IPS-18a (cell line): ENCODE data around the gene ING4.
A peak's percentile ranks its signal among the peaks of the same experiment; 100 is the strongest.

Experiments
- H3K27ac ChIP-seq: one replicate; pipeline ENCODE4 v1.5.1; 2013; ENCODE audit warnings: low read length
- H3K27me3 ChIP-seq: one replicate; pipeline ENCODE4 v1.6.1; 2013; ENCODE audit warnings: mild to moderate bottlenecking, low read length; ENCODE audit not compliant: control insufficient read depth, insufficient read depth
- H3K36me3 ChIP-seq: one replicate; pipeline ENCODE4 v1.6.1; 2013; ENCODE audit warnings: low read depth, low read length; ENCODE audit not compliant: control insufficient read depth
- H3K4me1 ChIP-seq: one replicate; pipeline ENCODE4 v1.6.1; 2013; ENCODE audit warnings: low read depth, low read length; ENCODE audit not compliant: control insufficient read depth
- H3K4me3 ChIP-seq: one replicate; pipeline ENCODE4 v1.5.1; 2013; ENCODE audit warnings: low read length
- H3K9ac ChIP-seq: one replicate; pipeline ENCODE4 v1.6.1; 2013; ENCODE audit warnings: mild to moderate bottlenecking, low read length, moderate library complexity
- H3K9me3 ChIP-seq: one replicate; pipeline ENCODE4 v1.6.1; 2013; ENCODE audit warnings: low read depth, low read length; ENCODE audit not compliant: control insufficient read depth

The ING4 gene

GRCh38 chr12:6630736-6631135, 32.2 kb downstream of the ING4 start:
- H3K9me3 ChIP-seq = no peaks in the 10 kb centered on the region
- H3K36me3 ChIP-seq = no peaks in the 10 kb centered on the region
- no peak overlapping the region for H3K4me3 ChIP-seq
- no peaks in the 10 kb centered on the region for H3K27me3 ChIP-seq
- no peak overlapping the region for H3K27ac ChIP-seq
- no peak overlapping the region for H3K9ac ChIP-seq
- H3K4me1 ChIP-seq = no peaks in the 10 kb centered on the region

- H3K36me3 ChIP-seq = no peaks in the 10 kb centered on the region
- no peaks in the 10 kb centered on the region for H3K27me3 ChIP-seq
- no peaks in the 10 kb centered on the region for H3K4me1 ChIP-seq
- no peak overlapping the region for H3K27ac ChIP-seq
- H3K4me3 ChIP-seq = no peak overlapping the region
- no peak overlapping the region for H3K9ac ChIP-seq
- H3K9me3 ChIP-seq = no peaks in the 10 kb centered on the region
Measured at GRCh38 chr12:6627616-6628015, 35.3 kb downstream of the ING4 start.

- no peaks in the 10 kb centered on the region for H3K27me3 ChIP-seq
- H3K36me3 ChIP-seq = no peaks in the 10 kb centered on the region
- no peak overlapping the region for H3K9ac ChIP-seq
- no peaks in the 10 kb centered on the region for H3K9me3 ChIP-seq
- no peak overlapping the region for H3K4me3 ChIP-seq
- no peak overlapping the region for H3K27ac ChIP-seq
- no peaks in the 10 kb centered on the region for H3K4me1 ChIP-seq
Measured at GRCh38 chr12:6626654-6627283, 36.1 kb downstream of the ING4 start.

GRCh38 chr12:6620885-6621274, 42.0 kb downstream of the ING4 start:
- Histone ChIP-seq H3K9me3 (no peaks in the 10 kb centered on the region), H3K9ac (no peak overlapping the region), H3K27ac (no peak overlapping the region), H3K27me3 (peaks cover 28% of the 10 kb centered on the region), H3K4me3 (no peak overlapping the region), H3K4me1 (no peaks in the 10 kb centered on the region), H3K36me3 (no peaks in the 10 kb centered on the region)

GRCh38 chr12:6620137-6620884, 42.6 kb downstream of the ING4 start:
- Histone ChIP-seq H3K9ac (no peak overlapping the region), H3K27ac (no peak overlapping the region), H3K27me3 (peaks cover 28% of the 10 kb centered on the region), H3K9me3 (no peaks in the 10 kb centered on the region), H3K36me3 (no peaks in the 10 kb centered on the region), H3K4me3 (peak overlapping the region; percentile 29), H3K4me1 (no peaks in the 10 kb centered on the region)

- Histone ChIP-seq H3K27me3 (peaks cover 28% of the 10 kb centered on the region), H3K4me3 (no peak overlapping the region), H3K9ac (no peak overlapping the region), H3K9me3 (no peaks in the 10 kb centered on the region), H3K4me1 (peaks cover 7% of the 10 kb centered on the region), H3K36me3 (no peaks in the 10 kb centered on the region), H3K27ac (no peak overlapping the region)
Measured at GRCh38 chr12:6618483-6619225, 44.3 kb downstream of the ING4 start.

- Histone ChIP-seq H3K27me3 (peaks cover 21% of the 10 kb centered on the region), H3K4me3 (no peak overlapping the region), H3K4me1 (peaks cover 27% of the 10 kb centered on the region), H3K9me3 (no peaks in the 10 kb centered on the region), H3K9ac (no peak overlapping the region), H3K27ac (no peak overlapping the region), H3K36me3 (no peaks in the 10 kb centered on the region)
Measured at GRCh38 chr12:6615802-6616201, 47.1 kb downstream of the ING4 start.

GRCh38 chr12:6614513-6615172, 48.3 kb downstream of the ING4 start:
- Histone ChIP-seq H3K36me3 (no peaks in the 10 kb centered on the region), H3K9ac (peak overlapping the region; percentile 15), H3K27me3 (peaks cover 12% of the 10 kb centered on the region), H3K27ac (no peak overlapping the region), H3K4me3 (peak overlapping the region; percentile 16), H3K9me3 (no peaks in the 10 kb centered on the region), H3K4me1 (peaks cover 28% of the 10 kb centered on the region)

GRCh38 chr12:6613776-6614512, 49.0 kb downstream of the ING4 start:
- peaks cover 28% of the 10 kb centered on the region for H3K4me1 ChIP-seq
- peaks cover 5% of the 10 kb centered on the region for H3K27me3 ChIP-seq
- H3K9me3 ChIP-seq = no peaks in the 10 kb centered on the region
- no peak overlapping the region for H3K27ac ChIP-seq
- no peaks in the 10 kb centered on the region for H3K36me3 ChIP-seq
- H3K4me3 ChIP-seq = peak overlapping the region; percentile 16
- peak overlapping the region; percentile 82 for H3K9ac ChIP-seq

GRCh38 chr12:6613015-6613775, 49.7 kb downstream of the ING4 start:
- Histone ChIP-seq H3K4me1 (peaks cover 30% of the 10 kb centered on the region), H3K36me3 (no peaks in the 10 kb centered on the region), H3K9ac (peak overlapping the region; percentile 82), H3K27me3 (no peaks in the 10 kb centered on the region), H3K27ac (peak overlapping the region; percentile 92), H3K4me3 (peak overlapping the region; percentile 55), H3K9me3 (no peaks in the 10 kb centered on the region)
